ENCODE results near the gene B3GNT7. TPM values are rescaled to one million over a fixed set of nuclear protein-coding genes. Genes with fewer than 3 reads are reported as not detected.

Gene B3GNT7
- total RNA-seq, 2 donors from 2014 or later = 244 to 258 TPM

DNA sequence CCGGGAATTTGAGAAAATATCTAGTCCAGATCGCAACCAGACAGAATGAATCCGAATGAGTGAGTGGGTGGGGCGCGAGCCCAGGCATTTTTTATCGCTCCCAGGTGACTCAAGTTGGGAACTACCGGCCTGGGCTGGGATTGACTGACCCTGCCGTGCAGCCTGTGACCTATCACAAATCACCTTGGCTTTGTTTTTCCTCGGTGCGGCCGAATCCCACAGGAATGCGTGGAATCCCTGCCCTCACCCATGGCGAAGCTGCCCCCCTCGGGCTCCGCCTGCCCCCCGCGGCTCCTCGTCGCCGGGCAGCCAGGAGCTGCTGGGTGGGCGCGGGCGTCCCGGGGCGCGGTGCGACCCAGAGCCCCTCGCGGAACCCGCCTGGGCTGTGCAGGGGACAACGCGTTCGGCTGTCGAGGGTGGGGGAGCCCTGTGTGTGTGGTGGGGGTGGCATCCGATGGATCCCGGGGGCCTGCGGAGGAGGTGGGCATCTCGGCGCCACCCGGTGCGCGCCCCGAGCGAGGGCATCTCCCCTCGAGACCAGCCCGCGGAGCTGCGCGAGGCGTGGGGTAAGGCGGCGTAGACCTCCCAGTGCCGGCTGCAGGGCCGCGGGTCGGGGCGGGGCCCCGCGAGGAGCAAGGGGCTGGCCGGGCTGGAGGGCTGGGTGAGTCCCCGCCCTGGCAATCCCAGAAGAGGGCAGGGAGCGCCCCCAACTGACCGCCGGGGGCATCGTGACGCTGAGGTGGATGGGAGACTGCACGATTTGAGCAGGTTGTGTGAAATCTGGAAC lies 16.5 kb downstream of the B3GNT7 start:
- Histone ChIP-seq H3K4me3 (peak overlapping the region; percentile 55), H3K9me3 (no peaks in the 10 kb centered on the region), H3K4me1 (peaks cover 4% of the 10 kb centered on the region), H3K9ac (ENCODE audit: low read depth in 2 of 2, low read length in 2 of 2) (peak overlapping the region; percentile 84 to 85), H3K27ac (peak overlapping the region; percentile 86), H3K36me3 (no peaks in the 10 kb centered on the region), H3K27me3 (no peaks in the 10 kb centered on the region)
- TF ChIP-seq, protein P1, sequence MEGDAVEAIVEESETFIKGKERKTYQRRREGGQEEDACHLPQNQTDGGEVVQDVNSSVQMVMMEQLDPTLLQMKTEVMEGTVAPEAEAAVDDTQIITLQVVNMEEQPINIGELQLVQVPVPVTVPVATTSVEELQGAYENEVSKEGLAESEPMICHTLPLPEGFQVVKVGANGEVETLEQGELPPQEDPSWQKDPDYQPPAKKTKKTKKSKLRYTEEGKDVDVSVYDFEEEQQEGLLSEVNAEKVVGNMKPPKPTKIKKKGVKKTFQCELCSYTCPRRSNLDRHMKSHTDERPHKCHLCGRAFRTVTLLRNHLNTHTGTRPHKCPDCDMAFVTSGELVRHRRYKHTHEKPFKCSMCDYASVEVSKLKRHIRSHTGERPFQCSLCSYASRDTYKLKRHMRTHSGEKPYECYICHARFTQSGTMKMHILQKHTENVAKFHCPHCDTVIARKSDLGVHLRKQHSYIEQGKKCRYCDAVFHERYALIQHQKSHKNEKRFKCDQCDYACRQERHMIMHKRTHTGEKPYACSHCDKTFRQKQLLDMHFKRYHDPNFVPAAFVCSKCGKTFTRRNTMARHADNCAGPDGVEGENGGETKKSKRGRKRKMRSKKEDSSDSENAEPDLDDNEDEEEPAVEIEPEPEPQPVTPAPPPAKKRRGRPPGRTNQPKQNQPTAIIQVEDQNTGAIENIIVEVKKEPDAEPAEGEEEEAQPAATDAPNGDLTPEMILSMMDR (IDR thresholded peaks at IDR 0.05) = peak; percentile 91
- peak; percentile 97 for DNase-seq
- intact Hi-C loops (cut with DNase I) = loop anchor here (5.0 kb wide), 2 partner anchors 50 to 310 kb away; partner anchors contain the start of gene NCL

DNA sequence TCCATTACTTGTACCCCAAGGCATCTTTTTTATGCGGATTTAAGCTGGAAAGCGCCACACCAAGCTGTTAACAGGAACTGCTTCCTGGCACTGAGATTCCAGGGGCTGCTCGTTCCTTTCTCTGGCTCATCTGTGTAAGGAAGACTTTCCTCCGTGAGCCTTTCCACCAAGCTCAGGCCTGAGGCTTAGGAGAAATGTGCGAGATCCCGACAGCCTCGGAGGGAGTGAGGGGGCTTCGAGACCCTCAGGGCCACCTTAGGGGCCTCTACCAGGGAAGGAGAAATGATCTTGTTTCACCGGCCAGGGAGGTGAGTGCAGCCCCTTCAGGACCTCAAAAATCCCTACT lies 17.1 kb downstream of the B3GNT7 start:
- H3K36me3 ChIP-seq = no peaks in the 10 kb centered on the region
- peak overlapping the region; percentile 55 for H3K4me3 ChIP-seq
- DNase-seq = no peak
- H3K4me1 ChIP-seq = peaks cover 4% of the 10 kb centered on the region
- intact Hi-C loops (cut with DNase I) = loop anchor here (5.0 kb wide), 2 partner anchors 50 to 310 kb away; partner anchors contain the start of gene NCL
- peak overlapping the region; percentile 86 for H3K27ac ChIP-seq
- H3K27me3 ChIP-seq = no peaks in the 10 kb centered on the region
- TF ChIP-seq, protein P1 (IDR thresholded peaks at IDR 0.05) = no peak
- H3K9ac ChIP-seq (ENCODE audit: low read depth in 2 of 2, low read length in 2 of 2) = peak overlapping the region; percentile 84 to 85
- H3K9me3 ChIP-seq = no peaks in the 10 kb centered on the region

DNA sequence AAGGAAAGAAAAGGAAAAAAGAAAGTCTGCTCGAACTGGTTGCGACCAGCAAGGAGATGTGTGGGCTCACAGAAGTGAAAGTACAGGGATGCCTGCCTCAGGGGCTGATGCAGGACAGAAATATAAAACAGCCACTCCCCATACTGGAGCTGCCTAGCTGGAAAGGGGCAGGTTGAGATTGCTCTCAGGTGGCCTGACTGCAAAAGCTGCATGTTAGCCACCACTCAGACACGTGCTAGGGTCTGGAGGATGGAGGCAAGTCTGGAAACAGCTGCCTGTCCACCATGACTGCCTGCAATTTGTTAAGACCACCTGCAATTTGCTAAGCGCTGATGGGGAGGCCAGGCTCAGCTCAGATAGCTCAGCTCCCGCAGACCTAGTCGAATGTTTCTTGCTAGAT lies 17.9 kb downstream of the B3GNT7 start:
- Histone ChIP-seq H3K27ac (peak overlapping the region; percentile 86), H3K9me3 (no peaks in the 10 kb centered on the region), H3K4me3 (peak overlapping the region; percentile 7), H3K36me3 (no peaks in the 10 kb centered on the region), H3K4me1 (peaks cover 4% of the 10 kb centered on the region), H3K27me3 (no peaks in the 10 kb centered on the region), H3K9ac (ENCODE audit: low read depth in 2 of 2, low read length in 2 of 2) (peak overlapping the region in 1 of 2 donors; percentile 85)
- DNase-seq = peak; percentile 60
- TF ChIP-seq, protein P1 (IDR thresholded peaks at IDR 0.05) = no peak
- intact Hi-C loops (cut with DNase I) = loop anchor here (5.0 kb wide), 2 partner anchors 49 to 311 kb away; partner anchors contain the start of gene NCL

DNA sequence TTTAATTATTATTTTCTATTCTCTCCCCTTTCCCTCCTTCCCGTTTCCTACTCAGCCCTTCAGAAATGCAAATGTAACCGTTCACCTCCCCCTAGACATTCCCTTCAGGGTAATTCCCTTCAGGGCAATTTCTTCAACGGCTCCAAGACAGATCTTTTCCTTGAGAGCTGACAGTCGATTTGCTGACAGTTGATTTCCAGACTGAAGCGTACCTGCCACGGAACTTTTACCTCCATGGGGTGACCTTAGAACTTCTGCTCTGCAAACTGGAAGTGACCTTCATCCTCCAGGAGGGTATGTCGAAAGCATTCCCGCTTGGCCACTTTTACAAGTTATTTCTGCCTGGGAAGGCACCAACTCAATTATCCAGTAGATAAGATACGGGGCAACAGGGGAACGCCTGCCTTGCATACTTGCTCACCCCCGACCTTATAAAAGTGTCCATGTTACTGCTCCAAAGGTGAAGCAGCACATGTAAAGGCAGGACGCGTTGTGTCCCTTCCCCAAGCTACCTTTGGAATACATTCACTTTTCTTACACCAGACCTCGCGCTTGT lies 18.5 kb downstream of the B3GNT7 start:
- peak overlapping the region; percentile 86 for H3K27ac ChIP-seq

DNA sequence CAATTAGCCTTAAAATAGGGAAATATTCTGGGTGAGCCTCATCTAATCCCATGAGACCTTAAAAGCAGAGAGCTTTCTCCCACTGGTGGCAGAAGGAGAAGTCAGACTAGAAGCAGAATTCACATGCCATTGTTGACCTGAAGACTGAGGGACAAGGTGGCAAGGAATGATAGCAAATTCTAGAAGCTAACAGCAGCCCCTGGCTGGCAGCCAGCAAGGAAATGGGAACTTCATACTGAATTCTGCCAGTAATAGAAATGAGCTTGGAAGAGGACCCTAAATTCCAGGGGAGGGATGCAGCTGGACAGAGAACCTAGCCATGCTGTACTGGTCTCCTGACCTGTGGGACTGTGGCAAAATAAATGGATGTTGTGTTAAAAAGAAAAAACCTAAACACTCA lies 19.5 kb downstream of the B3GNT7 start:
- Histone ChIP-seq H3K27me3 (no peaks in the 10 kb centered on the region), H3K9me3 (no peaks in the 10 kb centered on the region), H3K9ac (ENCODE audit: low read depth in 2 of 2, low read length in 2 of 2) (no peak overlapping the region), H3K4me3 (no peak overlapping the region), H3K4me1 (peaks cover 4% of the 10 kb centered on the region), H3K27ac (peak overlapping the region; percentile 86), H3K36me3 (no peaks in the 10 kb centered on the region)
- intact Hi-C loops (cut with DNase I) = no loop called here
- DNase-seq = peak; percentile 66
- TF ChIP-seq, protein P1 (IDR thresholded peaks at IDR 0.05) = no peak

More for the DNA sequence above, 18.5 kb downstream of the B3GNT7 start:
- peak; percentile 84 for DNase-seq
- TF ChIP-seq, protein P1 (IDR thresholded peaks at IDR 0.05) = no peak
- H3K9ac ChIP-seq (ENCODE audit: low read depth in 2 of 2, low read length in 2 of 2) = peak overlapping the region in 1 of 2 donors; percentile 85
- peaks cover 4% of the 10 kb centered on the region for H3K4me1 ChIP-seq
- no peaks in the 10 kb centered on the region for H3K36me3 ChIP-seq
- no peaks in the 10 kb centered on the region for H3K9me3 ChIP-seq
- H3K27me3 ChIP-seq = no peaks in the 10 kb centered on the region
- H3K4me3 ChIP-seq = no peak overlapping the region
- intact Hi-C loops (cut with DNase I) = loop anchor here (5.0 kb wide), 2 partner anchors 48 to 312 kb away; partner anchors contain the start of gene NCL

All from colonic mucosa (tissue), 4 donors.